Hematopoietic multipotent progenitor cell treated with erythropoietin and hydrocortisone succinate and interleukin-3 and kit ligand, for 17 days (in vitro differentiated cells): ENCODE data around the gene IGFBP6.

Experiments
- DNase-seq: peaks from one replicate; pipeline ENCODE4 v3.0.0-alpha.2; 2015; ENCODE audit warnings: low spot score

IGFBP6 gene

GRCh38 chr12:53059434-53060063 lies 37.9 kb upstream of the IGFBP6 start:
- DNase-seq = no peak

- DNase-seq = no peak
Observed at GRCh38 chr12:53060064-53060720, 37.3 kb upstream of the IGFBP6 start.

- DNase-seq = no peak
Observed at GRCh38 chr12:53060721-53061276, 36.7 kb upstream of the IGFBP6 start.

- peak; percentile 23 for DNase-seq
Observed at GRCh38 chr12:53061404-53062010, 36.0 kb upstream of the IGFBP6 start.

- no peak for DNase-seq
Observed at GRCh38 chr12:53062011-53062961, 35.2 kb upstream of the IGFBP6 start.

- no peak for DNase-seq
Observed at GRCh38 chr12:53062977-53063707, 34.3 kb upstream of the IGFBP6 start.

- no peak for DNase-seq
Observed at GRCh38 chr12:53063708-53064612, 33.5 kb upstream of the IGFBP6 start.

- no peak for DNase-seq
Observed at GRCh38 chr12:53064613-53065436, 32.6 kb upstream of the IGFBP6 start.

GRCh38 chr12:53065470-53065869 lies 32.0 kb upstream of the IGFBP6 start:
- DNase-seq = no peak

GRCh38 chr12:53065975-53066931 lies 31.2 kb upstream of the IGFBP6 start:
- DNase-seq = peak; percentile 82

- no peak for DNase-seq
Observed at GRCh38 chr12:53067074-53067992, 30.1 kb upstream of the IGFBP6 start.

GRCh38 chr12:53067993-53068770 lies 29.3 kb upstream of the IGFBP6 start:
- DNase-seq = no peak

GRCh38 chr12:53068811-53069585 lies 28.5 kb upstream of the IGFBP6 start:
- DNase-seq = no peak

- no peak for DNase-seq
Observed at GRCh38 chr12:53069621-53070410, 27.7 kb upstream of the IGFBP6 start.
